HG03521 (cell line): Measurements from ENCODE around the gene LEUTX.

Source experiments
- ATAC-seq: cut with Tn5 transposase; IDR thresholded peaks from one replicate; pipeline ENCODE4 v1.9.1; 2021; ENCODE audit warnings: mild to moderate bottlenecking, moderate library complexity; ENCODE audit not compliant: unreplicated experiment

The LEUTX gene

DNA sequence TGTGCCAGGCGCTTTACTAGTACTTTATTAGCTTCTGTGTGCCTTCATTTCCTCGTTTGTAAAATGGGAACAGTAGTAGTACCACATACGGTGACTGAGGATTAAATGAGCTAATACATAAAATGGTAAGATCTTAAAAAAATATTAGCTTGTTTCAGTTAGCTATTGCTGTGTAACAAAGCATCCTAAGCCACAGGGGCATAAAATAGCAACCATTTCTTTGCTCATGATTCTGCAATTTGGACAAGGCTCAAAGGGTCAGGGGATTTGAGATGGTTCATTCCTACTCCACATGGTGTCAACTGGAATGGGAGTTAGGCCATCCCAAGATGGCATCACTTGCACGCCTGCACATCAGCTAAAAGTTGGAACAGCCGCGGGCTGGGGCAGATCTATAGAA is 42.0 kb downstream of the LEUTX start:
- ATAC-seq: no peak

DNA sequence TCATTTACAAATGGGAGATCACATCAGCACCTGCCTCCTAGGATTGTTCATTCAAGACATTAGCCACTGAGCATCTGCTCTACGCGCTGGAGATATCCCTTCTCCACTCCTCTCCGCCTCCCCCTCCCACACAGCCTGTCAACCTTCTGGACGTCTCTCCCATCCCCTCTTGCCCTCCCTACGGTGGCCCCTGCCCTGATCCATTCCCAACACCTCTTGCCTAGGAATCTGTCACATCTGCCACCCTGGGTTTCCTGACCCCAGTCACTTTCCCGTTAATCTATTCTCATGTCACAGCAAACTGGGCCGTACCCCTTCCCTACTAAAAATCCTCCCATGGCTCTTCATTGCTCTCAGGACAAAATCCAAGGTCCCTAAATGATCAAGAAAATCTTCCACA is 45.0 kb downstream of the LEUTX start:
- no peak for ATAC-seq

DNA sequence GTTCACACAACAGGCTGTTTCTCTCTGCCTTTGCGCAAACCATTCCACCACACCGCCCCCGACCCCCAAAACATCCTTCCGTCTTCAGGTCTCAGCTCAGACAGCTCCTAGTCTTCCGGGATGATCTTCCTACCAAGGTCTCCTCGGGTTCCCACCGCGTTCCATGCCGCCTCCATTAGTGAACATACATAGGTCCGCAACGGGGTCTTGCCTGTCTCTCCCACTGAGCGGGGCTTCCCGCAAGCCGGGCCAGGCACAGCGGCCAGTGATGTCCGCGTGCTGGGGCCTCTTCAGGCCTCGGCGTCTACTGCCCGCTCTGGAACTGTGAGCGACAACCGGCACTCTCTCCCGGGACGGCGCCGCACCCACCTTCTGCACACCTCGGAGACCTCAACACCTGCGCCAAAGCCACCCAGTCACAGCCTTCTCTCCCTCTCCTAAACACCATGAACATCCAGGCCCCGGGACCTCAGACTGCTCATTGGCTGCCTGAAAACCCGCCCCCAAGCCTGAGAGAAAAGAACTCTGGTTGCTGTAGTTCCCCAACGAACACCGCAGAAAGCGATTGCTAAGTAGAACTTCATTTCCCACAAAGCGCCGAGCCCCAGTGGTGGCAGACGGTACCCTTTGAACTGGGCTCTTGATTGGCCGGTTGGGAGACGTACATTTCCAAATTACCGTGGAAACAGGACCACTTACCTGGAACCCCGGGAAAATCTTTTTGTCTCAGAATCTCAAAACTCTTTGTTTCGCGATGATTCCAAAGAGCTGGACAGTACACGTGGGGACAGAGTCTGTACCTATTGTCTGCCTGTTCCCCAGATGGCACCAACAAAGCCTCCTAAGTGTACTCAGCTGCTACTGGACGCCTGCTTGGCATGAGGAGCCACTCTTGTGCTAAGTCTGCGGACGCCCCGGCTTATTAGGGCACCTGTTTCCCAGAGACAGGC is 45.8 kb downstream of the LEUTX start:
- ATAC-seq: peak; percentile 65

DNA sequence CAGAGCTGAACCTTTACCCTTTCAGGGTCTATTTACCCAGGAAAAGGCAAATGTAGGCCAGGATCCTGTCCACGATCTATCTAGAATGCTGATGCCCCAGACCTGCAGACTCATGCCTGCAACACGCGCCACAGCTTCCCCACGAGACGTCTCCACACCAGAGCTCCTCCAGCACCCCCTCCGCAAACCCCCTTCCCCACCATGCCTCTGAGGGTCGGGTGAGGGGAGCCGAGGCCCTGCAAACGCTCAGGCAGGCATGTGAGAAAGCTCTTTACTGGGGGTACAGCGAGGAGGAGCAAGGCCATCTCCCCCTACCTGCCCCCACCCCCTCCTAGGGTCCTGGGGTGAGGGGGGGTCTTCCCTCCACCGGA is 46.4 kb downstream of the LEUTX start:
- no peak for ATAC-seq

DNA sequence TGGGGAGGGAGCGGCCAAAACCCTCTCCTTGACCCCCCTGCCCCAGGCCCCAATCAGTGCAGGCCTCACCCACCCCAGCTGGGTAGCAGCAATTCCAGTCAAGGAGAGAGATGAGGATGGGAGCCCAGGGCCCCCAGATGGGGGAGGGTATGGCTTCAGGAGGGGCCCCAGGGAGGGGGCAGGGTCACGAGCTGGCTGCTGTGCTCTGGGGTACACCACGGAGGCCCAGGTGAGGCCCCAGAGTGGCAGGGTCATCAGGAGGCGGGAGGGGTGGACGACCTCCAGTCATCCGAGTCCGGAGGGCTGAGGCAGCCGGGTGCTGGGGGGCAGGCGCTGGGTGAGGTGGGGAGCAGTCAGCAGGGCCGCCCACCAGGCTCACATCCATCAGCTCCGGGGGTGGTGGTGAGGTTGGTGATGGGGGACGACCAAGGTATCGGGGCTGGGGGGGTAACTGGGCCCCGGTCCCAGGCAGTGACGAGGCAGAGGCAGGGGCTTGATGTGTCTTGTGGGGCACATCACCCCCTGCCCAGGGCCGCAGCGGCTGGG is 47.0 kb downstream of the LEUTX start:
- ATAC-seq: no peak

DNA sequence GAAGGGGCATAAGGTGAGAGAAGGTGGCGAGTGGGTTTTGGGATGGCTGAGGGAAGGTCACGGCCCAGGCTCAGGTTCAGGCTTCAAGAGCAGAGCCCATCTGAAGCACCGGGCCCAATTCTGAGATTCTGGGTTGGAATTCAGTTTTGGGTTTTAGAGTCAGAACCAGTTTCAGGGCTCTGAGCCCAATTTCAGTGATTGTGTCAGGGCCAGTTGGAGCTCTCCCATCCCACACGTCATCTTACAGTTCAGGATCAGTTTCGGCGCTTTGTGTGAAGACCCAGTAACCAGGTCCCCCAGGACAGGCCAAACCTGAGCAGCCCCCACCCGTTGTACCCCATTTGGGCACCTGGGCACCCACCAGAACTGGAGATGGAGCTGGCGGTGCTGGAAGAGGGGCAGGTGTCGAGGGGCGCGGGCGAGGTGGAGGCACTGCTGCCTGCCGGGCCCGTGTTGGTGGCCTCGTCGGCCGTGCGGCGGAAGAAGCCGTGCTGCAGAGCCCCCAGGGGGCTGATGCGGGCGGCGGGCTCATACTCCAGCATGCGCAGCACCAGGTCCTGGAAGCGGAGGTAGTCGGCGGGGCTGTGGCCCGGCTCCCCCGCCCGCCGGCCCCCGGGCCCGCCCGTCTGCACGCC is 47.8 kb downstream of the LEUTX start:
- no peak for ATAC-seq

DNA sequence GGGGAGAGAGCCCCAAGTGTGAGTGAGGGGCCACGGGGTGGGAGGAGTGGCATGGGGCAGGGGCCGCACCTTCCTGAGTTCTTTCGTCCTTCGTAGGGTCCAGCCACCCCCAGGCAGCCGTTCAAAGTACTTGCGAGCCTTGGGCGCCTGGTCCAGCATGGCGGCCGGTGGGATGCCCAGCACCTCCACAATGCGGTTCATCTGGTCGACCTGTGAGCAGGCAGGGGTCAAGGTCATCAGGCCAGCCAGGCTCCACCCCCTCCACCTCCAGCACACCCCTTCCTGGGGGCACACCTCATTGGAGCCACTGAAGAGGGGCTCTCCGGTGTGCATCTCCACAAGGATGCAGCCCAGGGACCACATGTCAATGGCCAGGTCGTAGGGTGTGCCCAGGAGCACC is 48.6 kb downstream of the LEUTX start:
- ATAC-seq: no peak

DNA sequence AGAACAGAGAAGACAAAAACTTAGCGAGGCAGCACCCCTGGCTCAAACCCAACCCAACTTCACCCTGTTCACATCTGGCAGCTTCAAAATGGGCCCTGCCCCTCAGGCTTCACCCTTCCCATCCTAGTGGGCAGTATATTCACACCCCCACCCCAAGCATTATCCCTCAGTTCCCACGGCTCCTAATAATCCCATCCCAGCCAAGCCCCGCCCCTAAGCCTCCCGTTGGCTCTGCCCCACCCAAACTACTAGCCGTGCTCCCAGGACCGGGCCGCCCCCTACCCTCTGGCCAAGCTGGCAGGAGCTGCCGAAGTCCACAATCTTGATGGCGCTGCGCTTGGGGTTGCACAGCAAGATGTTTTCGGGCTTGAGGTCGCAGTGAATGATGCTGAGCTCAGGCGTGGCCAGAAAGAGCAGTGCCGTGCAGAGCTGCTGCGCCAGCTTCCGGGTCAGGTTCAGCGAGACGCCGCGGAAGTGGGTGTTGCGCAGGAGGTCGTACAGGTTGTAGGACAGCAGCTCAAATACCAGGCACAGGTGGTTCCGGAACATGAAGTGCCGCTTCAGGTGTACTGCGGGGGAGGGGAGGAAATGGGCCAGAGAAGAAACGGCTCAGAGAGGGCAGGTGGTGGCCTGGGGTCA is 49.5 kb downstream of the LEUTX start:
- no peak for ATAC-seq

DNA sequence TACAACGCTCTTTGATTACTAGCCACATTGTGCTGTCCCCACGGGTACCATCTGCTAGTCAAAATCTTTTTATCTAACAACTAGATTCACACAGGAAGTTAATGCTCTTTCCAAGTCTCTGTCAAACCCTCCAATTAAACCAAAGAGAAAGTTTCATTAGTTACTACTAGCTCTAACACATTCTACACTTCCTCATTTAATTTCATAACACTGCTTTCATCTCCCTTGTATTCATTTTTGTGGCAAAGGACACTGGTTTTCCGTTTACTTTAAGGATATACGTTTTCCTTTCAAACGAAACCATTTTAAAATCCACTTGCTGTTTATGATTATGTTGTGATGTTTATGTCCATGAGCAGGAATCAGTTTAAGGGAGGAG is 50.0 kb downstream of the LEUTX start:
- no peak for ATAC-seq

DNA sequence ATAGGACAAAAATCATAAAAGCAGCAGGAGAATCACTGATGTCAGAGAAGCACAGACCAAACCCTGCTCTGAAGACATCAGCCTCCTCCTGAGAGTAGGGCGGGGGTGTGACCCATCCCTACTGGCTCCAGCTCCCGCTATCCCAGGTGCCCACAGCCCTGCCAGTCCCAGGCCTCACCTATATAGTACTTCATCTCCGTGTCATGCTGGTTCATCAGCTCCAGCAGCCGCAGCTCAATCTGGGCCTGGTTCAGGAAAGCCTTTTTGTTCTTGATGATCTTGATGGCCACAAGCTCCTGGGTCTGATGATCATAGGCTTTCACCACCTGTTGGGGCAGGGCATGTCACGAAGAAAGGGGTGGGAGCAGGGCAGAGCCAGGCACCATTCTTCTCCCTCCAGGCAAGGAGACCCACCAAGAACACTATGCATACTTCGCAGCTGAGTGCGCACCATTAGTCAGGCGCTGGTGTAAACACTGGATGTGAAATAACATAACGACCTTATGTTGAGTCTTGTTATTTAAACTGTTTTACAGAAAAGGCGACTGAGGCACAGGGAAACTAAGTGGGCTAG is 51.1 kb downstream of the LEUTX start:
- ATAC-seq: no peak

DNA sequence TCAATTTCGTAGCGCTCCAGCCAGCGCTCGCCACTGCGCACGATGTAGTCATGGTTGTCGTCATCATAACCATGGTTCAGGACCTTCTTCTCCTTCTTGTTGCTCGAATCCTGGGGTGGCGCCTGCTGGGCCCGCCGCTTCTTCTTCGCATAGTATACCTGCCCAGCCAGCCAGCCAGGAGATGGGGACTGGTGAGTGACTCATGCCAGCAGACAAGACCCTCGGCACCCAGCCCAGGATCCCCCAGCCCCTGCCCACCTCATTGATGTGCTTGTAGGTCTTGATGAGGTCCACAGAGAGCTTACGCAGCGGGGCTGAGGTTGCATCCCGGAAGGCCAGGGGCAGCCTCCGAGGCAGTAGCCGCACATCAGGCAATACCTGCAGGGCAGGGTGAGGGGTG is 51.8 kb downstream of the LEUTX start:
- no peak for ATAC-seq

DNA sequence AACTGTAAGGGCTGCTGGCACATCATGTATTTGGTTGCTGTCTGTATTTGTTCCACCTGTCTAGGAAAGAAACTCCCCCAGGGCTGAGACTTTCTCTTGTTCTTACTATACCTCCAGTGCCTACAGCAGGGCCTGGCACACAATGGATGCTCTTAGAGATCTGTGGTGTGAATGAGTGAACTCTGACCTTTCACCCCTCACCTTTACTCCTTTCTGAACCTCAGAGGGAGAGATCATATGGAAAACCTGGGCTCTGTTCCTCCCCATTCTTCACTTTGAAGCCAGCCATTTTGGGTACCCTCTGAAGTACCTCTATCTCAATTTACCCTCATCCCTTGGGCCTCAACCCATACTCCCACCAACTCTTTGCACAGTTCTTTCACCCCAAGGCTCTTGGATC is 52.2 kb downstream of the LEUTX start:
- no peak for ATAC-seq

DNA sequence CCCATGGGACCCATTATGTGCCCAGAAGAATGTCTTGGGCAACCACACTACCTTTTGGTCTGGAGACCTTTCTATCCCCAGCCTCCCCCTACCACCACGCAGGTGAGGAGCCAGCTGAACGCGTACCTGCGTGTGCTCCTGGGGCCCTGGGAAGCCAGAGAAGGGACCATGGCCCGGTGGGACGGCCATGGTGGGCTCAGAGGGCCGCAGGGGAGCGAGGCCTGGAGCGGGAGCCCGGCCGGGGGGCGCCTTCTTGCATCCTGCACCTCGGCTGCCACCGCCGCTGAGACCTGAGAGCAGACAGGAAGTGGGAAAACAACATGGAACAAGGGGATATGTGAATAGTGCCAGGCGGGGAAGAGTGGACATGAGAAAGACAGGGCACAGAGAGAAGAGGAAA is 53.0 kb downstream of the LEUTX start:
- ATAC-seq: no peak

DNA sequence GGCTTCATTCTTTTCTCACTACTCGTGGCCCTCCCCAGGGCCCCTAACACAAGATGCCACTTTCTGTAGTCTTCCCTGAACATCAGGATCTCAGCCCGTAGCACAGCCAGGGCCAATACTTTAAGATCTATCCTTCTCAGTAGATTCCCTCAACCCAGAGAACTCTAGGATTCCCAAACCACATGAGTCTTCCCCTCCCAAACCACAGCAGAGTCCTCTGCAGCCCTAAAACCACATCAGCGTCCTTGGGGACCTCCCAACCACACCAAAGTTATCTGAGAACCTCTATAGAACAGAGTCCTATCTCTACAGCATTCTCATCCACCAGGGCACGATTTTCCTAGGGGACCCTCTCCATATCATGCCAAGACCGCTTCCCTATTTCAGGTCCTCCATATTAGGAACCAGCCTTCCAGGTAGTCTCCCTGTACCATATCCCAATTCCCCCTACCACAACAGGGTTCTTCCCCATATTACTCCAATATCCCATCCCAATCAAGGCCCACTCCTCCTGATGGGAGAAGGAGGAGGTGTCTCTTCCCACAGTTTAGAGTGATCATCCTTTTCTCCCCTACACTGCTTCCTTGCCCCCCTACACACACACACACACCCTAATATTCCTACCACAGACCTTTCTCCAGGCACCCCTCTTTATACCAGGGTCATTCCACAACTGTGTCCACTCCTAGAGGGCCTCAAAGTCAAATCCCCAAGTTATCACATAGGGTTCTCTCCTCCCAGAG is 53.9 kb downstream of the LEUTX start:
- ATAC-seq: no peak

DNA sequence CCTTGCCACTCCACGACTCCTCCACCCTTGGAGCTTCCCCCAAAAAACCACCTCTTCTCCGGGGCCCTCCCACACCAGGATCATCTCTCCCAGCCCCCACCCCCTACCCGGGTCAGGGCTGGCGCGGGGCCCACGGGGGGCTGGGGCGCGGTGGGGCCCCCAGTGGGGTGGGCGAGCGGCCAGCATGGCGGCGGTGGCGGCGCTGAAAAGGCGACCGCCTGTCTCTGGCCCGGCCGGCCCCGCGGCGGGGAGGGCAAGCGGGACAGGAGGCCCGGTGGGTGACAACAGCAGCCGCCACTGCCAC is 54.5 kb downstream of the LEUTX start:
- no peak for ATAC-seq

DNA sequence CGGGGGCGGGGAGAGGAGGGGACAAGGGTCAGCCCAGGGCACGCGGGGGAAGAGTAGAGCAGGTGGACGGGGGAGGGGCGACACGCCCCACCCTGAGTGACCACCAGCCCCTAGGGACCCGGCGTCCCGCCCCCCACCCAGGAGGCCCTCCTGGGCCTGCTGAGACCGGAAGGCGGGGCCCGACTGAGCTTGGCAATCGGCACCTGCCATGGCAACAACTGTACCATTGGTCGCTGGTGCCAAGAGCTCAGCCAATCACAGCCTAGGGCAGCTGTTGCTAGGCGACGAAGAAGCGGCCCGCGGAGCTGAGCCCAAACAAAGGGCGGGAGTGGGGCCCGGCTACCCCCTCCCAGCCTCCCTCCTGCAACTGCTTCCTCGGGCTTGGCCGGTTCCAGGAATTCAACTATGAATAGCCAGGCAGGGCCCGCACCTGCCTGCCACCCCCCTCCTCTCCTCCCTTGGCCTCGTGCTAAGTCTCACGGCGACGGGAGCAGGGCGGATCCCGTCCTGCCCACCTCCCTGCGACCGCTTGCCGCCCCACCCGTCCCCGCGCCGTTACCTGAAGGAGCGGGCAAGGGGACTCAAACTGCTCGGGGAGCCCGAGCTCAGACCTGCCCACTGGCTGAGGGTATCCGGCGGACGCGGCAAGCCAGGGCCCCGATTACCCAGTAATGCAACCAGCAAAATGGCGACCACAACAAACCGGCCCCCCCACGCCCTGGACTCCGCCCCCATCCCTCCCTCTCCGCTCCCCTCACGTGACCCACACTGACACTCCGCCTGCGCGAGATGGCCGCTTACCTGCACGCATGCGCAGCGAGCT is 55.0 kb downstream of the LEUTX start, which contains the start of gene DYRK1B:
TSS of gene DYRK1B (minus strand) at position 699 of the 823 bp plus-strand sequence. CDS start 2,295 bp downstream, outside the sequence.
- ATAC-seq: peak; percentile 83

DNA sequence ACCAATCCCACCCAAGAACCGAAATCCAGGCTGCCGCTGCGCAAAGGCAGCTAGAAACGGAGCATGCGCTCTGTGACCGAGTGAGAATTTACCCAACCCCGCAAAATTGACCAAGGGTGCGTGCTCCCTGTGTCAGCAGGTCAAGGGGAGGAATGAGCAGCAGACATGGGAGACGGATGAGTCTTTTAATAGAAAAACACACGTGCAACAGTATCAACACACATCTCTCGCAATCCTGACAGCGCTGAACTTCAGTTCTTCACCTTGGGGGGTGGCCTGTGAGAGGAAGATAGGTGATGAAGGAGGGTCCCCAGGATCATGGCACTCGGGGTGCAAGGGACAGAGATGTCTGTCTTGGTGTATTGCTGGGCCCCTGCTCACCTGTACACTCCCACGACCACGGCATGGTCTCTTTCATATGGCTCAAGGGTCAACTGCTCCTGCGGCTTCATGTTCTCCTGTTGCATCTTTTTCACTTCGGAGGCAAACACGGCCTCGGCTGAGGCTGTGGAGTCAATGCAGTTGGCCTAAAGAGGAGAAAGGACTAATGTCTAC is 55.7 kb downstream of the LEUTX start:
- no peak for ATAC-seq
